Ovary (tissue), 9 donors: Measurements from ENCODE around the gene EPC2. TPM values are rescaled to one million over a fixed set of nuclear protein-coding genes. Genes with fewer than 3 reads are reported as not detected.
"Not testable (repeated sequence)": the region's sequence is repeated elsewhere in the genome, so short reads cannot be mapped to it uniquely, and the experiment has no call there.

Experiments
- DNase-seq, 5 donors: peaks; one replicate each; pipeline ENCODE4 v3.0.0-alpha.2; 2019 to 2020
- H3K27ac ChIP-seq, 2 donors: fragments of 200-600 bp; one replicate each; pipeline versions ENCODE4 v1.5.1 to v1.8.0; 2019 to 2022
- H3K27me3 ChIP-seq: fragments of 200-600 bp; one replicate; pipeline ENCODE4 v1.8.0; 2022
- H3K36me3 ChIP-seq: fragments of 200-600 bp; sonication (generic); one replicate; pipeline ENCODE4 v1.5.1; 2019
- H3K4me1 ChIP-seq: one replicate; pipeline ENCODE4 v1.8.1; 2013; ENCODE audit warnings: mild to moderate bottlenecking, moderate library complexity; ENCODE audit not compliant: insufficient read depth
- H3K4me3 ChIP-seq: fragments of 200-600 bp; sonication (generic); one replicate; pipeline ENCODE4 v1.5.1; 2017
- H3K9me3 ChIP-seq, 2 donors: fragments of 200-600 bp in 1 of 2; sonication (generic) in 1 of 2; one replicate each; pipeline versions ENCODE4 v1.5.1 to v1.8.1; 2013 to 2019; ENCODE audit warnings: mild to moderate bottlenecking in 1 of 2, moderate library complexity in 1 of 2
- EP300 ChIP-seq: sonication (generic); formaldehyde crosslinking; IDR thresholded peaks from one replicate; pipeline ENCODE4 v1.6.1; 2017; ENCODE audit warnings: antibody characterized with exemption
- POLR2A ChIP-seq: fragments of 450-650 bp; IDR thresholded peaks from one replicate; pipeline ENCODE4 v1.6.1; 2017; ENCODE audit warnings: antibody characterized with exemption, mild to moderate bottlenecking, moderate library complexity
- WGBS, 3 donors: extraction: QIAGEN DNeasy Blood & Tissue Kit in 1 of 3; methylation state at CpG; one replicate each; pipeline versions ENCODE4 v1.1.5 to v1.1.7; 2013 to 2017; 5-methylcytosine and 5-hydroxymethylcytosine counted together
- intact Hi-C, 4 donors: fragments of 100-400 bp; cut with DNase I; formaldehyde crosslinking; loops; one replicate each; pipeline versions ENCODE4 v1.11.0 to v1.15.1; 2022 to 2023
- polyA plus RNA-seq, 2 donors: library from polyadenylated mRNA; stranded (reverse); fragments of 200-250 nt in 1 of 2; fragments of 350-450 nt in 1 of 2; fragmentation: Illumina TruSeq in 1 of 2; extraction: RNeasy Lipid Tissue Mini Kit (QIAGEN cat#74804) in 1 of 2; gene quantifications; one replicate each; pipeline ENCODE4 v1.2.3, GENCODE V29; 2013 to 2014
- total RNA-seq, 7 donors: library from RNA; depleted of rRNA in 2 of 7; stranded (reverse); fragments of >200 nt in 2 of 7; fragmentation: NEBNext Ultra II Directional in 3 of 7; extraction: Animal tissue kit (Norgen Biotek cat#: 25700) in 3 of 7; gene quantifications; one replicate each; pipeline versions ENCODE4 v1.1.0 to v1.2.4, GENCODE V29; 2016 to 2023
- TF ChIP-seq, protein P1 (sequence below), 3 donors: fragments of 450-650 bp in 2 of 3; fragments of 200-600 bp in 1 of 3; IDR thresholded peaks; one replicate each; pipeline versions ENCODE4 v1.5.1 to v1.8.0; 2016 to 2022; ENCODE audit warnings: antibody characterized with exemption in 3 of 3, mild to moderate bottlenecking in 1 of 3
- donor health status: DM: no; HTN: no; CAD: no; lungs with moderate emphysema.
- donor health status: DM: no; HTN: no; CAD: no.
- donor health status: Bipolar disorder and iron deficiency.
- donor health status: DM: yes; HTN: yes; CAD: no.
- donor health status: DM: no; HTN: no; CAD: no.
- donor health status: DM: yes; HTN: yes; CAD: no.

The EPC2 gene
- total and polyA plus RNA-seq, 9 donors: 25.7 to 53.4 (median 35.2) TPM

DNA sequence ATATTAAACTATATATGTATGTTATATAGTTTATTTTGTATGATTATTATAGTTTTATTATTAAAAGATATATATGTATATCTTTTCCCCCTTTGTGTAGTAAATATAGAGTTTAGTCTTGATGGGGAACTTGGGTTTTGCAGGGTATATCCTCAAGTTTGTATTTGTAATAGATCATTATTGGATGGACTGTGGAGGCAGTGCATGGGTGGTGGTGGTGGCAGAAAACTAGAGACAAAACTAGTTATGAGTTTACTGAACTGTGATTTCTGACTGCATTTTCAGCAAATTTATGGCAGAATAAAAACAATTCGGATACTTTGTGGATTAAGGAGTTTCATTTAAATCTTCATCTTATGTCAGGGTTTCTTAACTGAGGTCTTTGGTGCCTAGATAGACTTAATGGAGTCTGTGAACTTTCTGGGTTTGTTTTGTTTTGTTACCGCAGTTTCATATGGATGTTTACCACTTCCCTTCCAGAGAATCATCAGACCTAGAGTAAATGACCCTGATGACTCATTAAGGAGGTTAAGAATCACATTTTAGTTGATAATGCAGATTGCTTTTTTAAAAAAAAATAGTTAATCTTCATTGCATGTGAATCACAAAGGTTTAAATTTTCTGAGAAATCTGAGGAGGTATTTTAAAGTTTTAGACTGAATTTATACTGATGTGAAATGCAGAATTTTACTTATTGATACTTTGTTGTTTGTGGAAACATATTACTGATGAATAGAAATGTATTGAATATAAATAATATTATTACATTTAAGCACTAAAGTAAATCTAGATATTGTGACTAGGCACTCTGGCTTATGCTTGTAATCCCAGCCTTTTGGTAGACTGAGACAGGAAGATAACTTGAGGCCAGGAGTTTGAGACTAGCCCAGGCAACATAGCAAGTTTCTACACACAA, 14.5 kb downstream of the EPC2 start:
- Histone ChIP-seq H3K36me3 (no peaks in the 10 kb centered on the region), H3K4me3 (no peak overlapping the region), H3K27me3 (no peaks in the 10 kb centered on the region), H3K4me1 (peaks cover 9% of the 10 kb centered on the region), H3K27ac (no peak overlapping the region), H3K9me3 (no peaks in the 10 kb centered on the region)
- 18 to 27% (median 26%) methylated on average over 2 of the region's 2 CpGs for WGBS, 3 donors
- TF ChIP-seq POLR2A: no peak
- TF ChIP-seq, protein P1, sequence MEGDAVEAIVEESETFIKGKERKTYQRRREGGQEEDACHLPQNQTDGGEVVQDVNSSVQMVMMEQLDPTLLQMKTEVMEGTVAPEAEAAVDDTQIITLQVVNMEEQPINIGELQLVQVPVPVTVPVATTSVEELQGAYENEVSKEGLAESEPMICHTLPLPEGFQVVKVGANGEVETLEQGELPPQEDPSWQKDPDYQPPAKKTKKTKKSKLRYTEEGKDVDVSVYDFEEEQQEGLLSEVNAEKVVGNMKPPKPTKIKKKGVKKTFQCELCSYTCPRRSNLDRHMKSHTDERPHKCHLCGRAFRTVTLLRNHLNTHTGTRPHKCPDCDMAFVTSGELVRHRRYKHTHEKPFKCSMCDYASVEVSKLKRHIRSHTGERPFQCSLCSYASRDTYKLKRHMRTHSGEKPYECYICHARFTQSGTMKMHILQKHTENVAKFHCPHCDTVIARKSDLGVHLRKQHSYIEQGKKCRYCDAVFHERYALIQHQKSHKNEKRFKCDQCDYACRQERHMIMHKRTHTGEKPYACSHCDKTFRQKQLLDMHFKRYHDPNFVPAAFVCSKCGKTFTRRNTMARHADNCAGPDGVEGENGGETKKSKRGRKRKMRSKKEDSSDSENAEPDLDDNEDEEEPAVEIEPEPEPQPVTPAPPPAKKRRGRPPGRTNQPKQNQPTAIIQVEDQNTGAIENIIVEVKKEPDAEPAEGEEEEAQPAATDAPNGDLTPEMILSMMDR (IDR thresholded peaks at IDR 0.05): no peak
- TF ChIP-seq EP300: no peak
- DNase-seq: no peak
- intact Hi-C loops: no loop called here

DNA sequence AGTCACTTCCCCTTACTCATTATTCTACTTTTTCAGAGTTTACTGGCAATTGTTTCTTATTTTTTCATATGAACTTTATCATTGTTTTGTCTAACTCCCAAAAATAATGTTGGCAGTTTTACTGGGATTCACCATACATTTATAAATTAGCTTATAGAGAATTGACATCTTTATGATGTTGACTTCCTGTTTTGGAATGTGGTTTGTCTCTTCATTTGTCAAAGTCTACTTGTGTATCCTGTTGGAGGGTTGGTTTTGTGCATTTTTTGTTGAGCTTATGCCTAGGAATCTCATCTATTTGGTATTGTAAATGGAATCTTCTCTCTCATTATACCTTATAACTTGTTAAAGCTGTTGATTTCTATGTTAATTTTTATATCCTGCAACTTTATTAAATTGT, 16.4 kb downstream of the EPC2 start:
- intact Hi-C loops: no loop called here
- H3K4me3 ChIP-seq: no peak overlapping the region
- no peaks in the 10 kb centered on the region for H3K27me3 ChIP-seq
- no peak for DNase-seq
- H3K4me1 ChIP-seq: peaks cover 6% of the 10 kb centered on the region
- no peaks in the 10 kb centered on the region for H3K36me3 ChIP-seq
- H3K9me3 ChIP-seq: no peaks in the 10 kb centered on the region
- H3K27ac ChIP-seq: no peak overlapping the region
- TF ChIP-seq POLR2A (no peak), EP300 (no peak)
- TF ChIP-seq, protein P1 (IDR thresholded peaks at IDR 0.05): no peak

DNA sequence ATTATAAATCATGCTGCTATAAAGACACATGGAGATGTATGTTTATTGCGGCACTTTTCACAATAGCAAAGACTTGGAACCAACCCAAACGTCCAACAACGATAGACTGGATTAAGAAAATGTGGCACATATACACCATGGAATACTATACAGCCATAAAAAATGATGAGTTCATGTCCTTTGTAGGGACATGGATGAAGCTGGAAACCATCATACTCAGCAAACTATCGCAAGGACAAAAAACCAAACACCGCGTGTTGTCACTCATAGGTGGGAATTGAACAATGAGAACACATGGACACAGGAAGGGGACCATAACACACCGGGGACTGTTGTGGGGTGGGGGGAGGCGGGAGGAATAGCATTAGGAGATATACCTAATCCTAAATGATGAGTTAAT, 17.8 kb downstream of the EPC2 start:
- intact Hi-C loops, DNase-seq, H3K36me3 ChIP-seq, H3K4me3 ChIP-seq, H3K9me3 ChIP-seq, H3K4me1 ChIP-seq, H3K27me3 ChIP-seq, H3K27ac ChIP-seq: not testable (repeated sequence)
- WGBS, 3 donors: 96 to 97% (median 97%) methylated on average over 8 of the region's 8 CpGs

DNA sequence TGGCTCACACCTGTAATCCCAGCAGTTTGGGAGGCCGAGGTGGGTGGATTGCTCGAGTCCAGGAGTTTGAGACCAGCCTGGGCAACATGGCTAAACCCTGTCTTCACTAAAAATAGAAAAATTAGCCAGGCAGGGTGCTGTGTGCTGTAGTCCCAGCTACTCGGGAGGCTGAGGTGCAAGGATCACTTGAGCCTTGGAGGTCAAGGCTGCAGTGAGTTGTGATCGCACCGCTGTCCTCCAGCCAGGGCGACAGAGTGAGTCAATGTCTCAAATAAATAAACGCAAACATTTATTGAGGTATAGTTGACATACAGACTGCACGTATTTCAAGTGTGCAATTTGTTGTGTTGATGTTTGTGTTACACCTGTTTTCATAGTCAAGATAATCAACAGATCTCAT, 19.7 kb downstream of the EPC2 start:
- no peaks in the 10 kb centered on the region for H3K36me3 ChIP-seq
- H3K9me3 ChIP-seq: no peaks in the 10 kb centered on the region
- H3K27ac ChIP-seq: no peak overlapping the region
- WGBS, 3 donors: 83 to 88% (median 84%) methylated on average over 8 of the region's 8 CpGs
- intact Hi-C loops: no loop called here
- H3K4me1 ChIP-seq: peaks cover 2% of the 10 kb centered on the region
- TF ChIP-seq POLR2A (no peak), EP300 (no peak)
- TF ChIP-seq, protein P1 (IDR thresholded peaks at IDR 0.05): no peak
- no peaks in the 10 kb centered on the region for H3K27me3 ChIP-seq
- no peak for DNase-seq
- H3K4me3 ChIP-seq: no peak overlapping the region

DNA sequence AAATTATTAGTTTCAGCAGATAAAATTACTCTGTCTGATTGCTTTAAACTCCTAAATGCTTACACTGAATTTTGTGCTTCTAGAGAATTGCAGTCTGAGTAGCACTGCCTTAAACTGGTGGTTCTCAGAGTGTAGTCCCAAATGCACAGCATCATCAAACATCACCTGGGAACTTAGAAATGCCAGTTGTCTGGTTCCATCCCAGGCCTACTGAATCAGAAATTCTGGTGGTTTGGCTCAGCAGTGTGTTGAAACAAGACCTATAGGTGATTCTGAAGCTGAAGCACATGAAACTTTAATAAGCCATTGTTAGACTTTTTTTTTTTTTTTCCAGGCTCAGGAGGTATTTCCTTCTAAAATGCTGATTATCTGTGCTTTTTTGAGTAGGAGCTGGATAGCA, 22.0 kb downstream of the EPC2 start:
- intact Hi-C loops: no loop called here
- Histone ChIP-seq H3K4me3 (no peak overlapping the region), H3K4me1 (peaks cover 5% of the 10 kb centered on the region), H3K36me3 (no peaks in the 10 kb centered on the region), H3K27me3 (no peaks in the 10 kb centered on the region), H3K9me3 (no peaks in the 10 kb centered on the region), H3K27ac (no peak overlapping the region)
- no peak for DNase-seq
- no peak for TF ChIP-seq POLR2A
- TF ChIP-seq, protein P1 (IDR thresholded peaks at IDR 0.05): no peak
- TF ChIP-seq EP300: no peak
